ENCODE results near the gene DCX. TPM values are rescaled to one million over a fixed set of nuclear protein-coding genes. Genes with fewer than 3 reads are reported as not detected.

Gene DCX
- total RNA-seq, 1 donor from 2014 or later: not detected

GRCh38 chrX:111283446-111283845 lies 128.5 kb downstream of the DCX start:
- Mint-ChIP-seq H3K36me3 (ENCODE audit: unreplicated experiment) (no peaks in the 10 kb centered on the region), H3K27me3 (ENCODE audit: unreplicated experiment) (no peaks in the 10 kb centered on the region), H3K9me3 (ENCODE audit: unreplicated experiment) (no peaks in the 10 kb centered on the region), H3K4me3 (ENCODE audit: unreplicated experiment) (no peak overlapping the region), H3K27ac (ENCODE audit: unreplicated experiment) (no peak overlapping the region), H3K4me1 (ENCODE audit: unreplicated experiment) (no peaks in the 10 kb centered on the region)
- no peak for TF ChIP-seq CTCF (IDR thresholded peaks at IDR 0.05)
- DNase-seq (ENCODE audit: extremely low spot score, unreplicated experiment): no peak

- no peak for TF ChIP-seq CTCF (IDR thresholded peaks at IDR 0.05)
- Mint-ChIP-seq H3K4me1 (ENCODE audit: unreplicated experiment) (no peaks in the 10 kb centered on the region), H3K27ac (ENCODE audit: unreplicated experiment) (no peak overlapping the region), H3K27me3 (ENCODE audit: unreplicated experiment) (no peaks in the 10 kb centered on the region), H3K4me3 (ENCODE audit: unreplicated experiment) (no peak overlapping the region), H3K36me3 (ENCODE audit: unreplicated experiment) (no peaks in the 10 kb centered on the region), H3K9me3 (ENCODE audit: unreplicated experiment) (no peaks in the 10 kb centered on the region)
- no peak for DNase-seq (ENCODE audit: extremely low spot score, unreplicated experiment)
Observed at GRCh38 chrX:111282991-111283390, 129.0 kb downstream of the DCX start.

GRCh38 chrX:111282139-111282538 lies 129.9 kb downstream of the DCX start:
- Mint-ChIP-seq H3K4me3 (ENCODE audit: unreplicated experiment) (no peak overlapping the region), H3K9me3 (ENCODE audit: unreplicated experiment) (no peaks in the 10 kb centered on the region), H3K4me1 (ENCODE audit: unreplicated experiment) (no peaks in the 10 kb centered on the region), H3K27me3 (ENCODE audit: unreplicated experiment) (no peaks in the 10 kb centered on the region), H3K27ac (ENCODE audit: unreplicated experiment) (no peak overlapping the region), H3K36me3 (ENCODE audit: unreplicated experiment) (no peaks in the 10 kb centered on the region)
- no peak for DNase-seq (ENCODE audit: extremely low spot score, unreplicated experiment)
- TF ChIP-seq CTCF (IDR thresholded peaks at IDR 0.05): no peak

- DNase-seq (ENCODE audit: extremely low spot score, unreplicated experiment): no peak
- no peak within 1 kb of the TSS for H3K27ac Mint-ChIP-seq (ENCODE audit: unreplicated experiment)
- H3K4me3 Mint-ChIP-seq (ENCODE audit: unreplicated experiment): no peak within 1 kb of the TSS
- no peaks in the 10 kb centered on the region for H3K36me3 Mint-ChIP-seq (ENCODE audit: unreplicated experiment)
- no peak for TF ChIP-seq CTCF (IDR thresholded peaks at IDR 0.05)
- H3K4me1 Mint-ChIP-seq (ENCODE audit: unreplicated experiment): no peaks in the 10 kb centered on the region
- H3K9me3 Mint-ChIP-seq (ENCODE audit: unreplicated experiment): no peaks in the 10 kb centered on the region
- no peaks in the 10 kb centered on the region for H3K27me3 Mint-ChIP-seq (ENCODE audit: unreplicated experiment)
Observed at GRCh38 chrX:111270339-111270738, 141.7 kb downstream of the DCX start, which contains the start of gene CAPN6. CAPN6 (minus strand) TSS chrX:111270483; CDS start chrX:111263936, 6,547 bp downstream.

- TF ChIP-seq CTCF (IDR thresholded peaks at IDR 0.05): no peak
- H3K4me1 Mint-ChIP-seq (ENCODE audit: unreplicated experiment): no peaks in the 10 kb centered on the region
Observed at GRCh38 chrX:111268506-111268905, 143.5 kb downstream of the DCX start.

More at GRCh38 chrX:111268506-111268905, 143.5 kb downstream of the DCX start:
- Mint-ChIP-seq H3K9me3 (ENCODE audit: unreplicated experiment) (no peaks in the 10 kb centered on the region), H3K27ac (ENCODE audit: unreplicated experiment) (no peak overlapping the region), H3K27me3 (ENCODE audit: unreplicated experiment) (no peaks in the 10 kb centered on the region), H3K4me3 (ENCODE audit: unreplicated experiment) (no peak overlapping the region), H3K36me3 (ENCODE audit: unreplicated experiment) (no peaks in the 10 kb centered on the region)
- DNase-seq (ENCODE audit: extremely low spot score, unreplicated experiment): no peak

Data from osteocyte (in vitro differentiated cells).